SJSA1 (cell line): Measurements from ENCODE around the gene CHRD. TPM values are rescaled to one million over a fixed set of nuclear protein-coding genes. Genes with fewer than 3 reads are reported as not detected.

ENCODE experiments used
- DNase-seq, 2 experiments: peaks; one replicate each; pipeline ENCODE4 v3.0.0-alpha.2; 2015 to 2020; ENCODE audit warnings: low spot score in 2 of 2, low read depth in 1 of 2
- H3K27ac ChIP-seq: fragments of 250-450 bp; sonication (Bioruptor Pico); 2 replicates; pipeline ENCODE4 v1.5.1; 2020; ENCODE audit warnings: mild to moderate bottlenecking, moderate library complexity
- H3K27me3 ChIP-seq: fragments of 250-450 bp; sonication (Bioruptor Pico); replicated peaks from 2 replicates; pipeline ENCODE4 v1.5.1; 2020; ENCODE audit warnings: mild to moderate bottlenecking, moderate library complexity
- H3K36me3 ChIP-seq: fragments of 250-450 bp; sonication (Bioruptor Pico); 2 replicates; pipeline ENCODE4 v1.5.1; 2020; ENCODE audit warnings: mild to moderate bottlenecking
- H3K4me1 ChIP-seq: fragments of 250-450 bp; sonication (Bioruptor Pico); replicated peaks from 2 replicates; pipeline ENCODE4 v1.6.1; 2021; ENCODE audit warnings: mild to moderate bottlenecking
- H3K4me3 ChIP-seq: fragments of 250-450 bp; sonication (Bioruptor Pico); 2 replicates; pipeline ENCODE4 v1.5.1; 2020; ENCODE audit warnings: mild to moderate bottlenecking
- H3K9me3 ChIP-seq: fragments of 250-450 bp; sonication (Bioruptor Pico); replicated peaks from 2 replicates; pipeline ENCODE4 v1.5.1; 2020; ENCODE audit warnings: mild to moderate bottlenecking
- total RNA-seq: library from RNA; depleted of rRNA; stranded (reverse); fragments of >200 nt; shearing (Covaris generic); gene quantifications from 2 replicates; pipeline ENCODE4 v1.2.3, GENCODE V29; 2014

Gene CHRD
- total RNA-seq, 1 experiment from 2014 or later, result 0.26 TPM

- no peak overlapping the region for H3K4me3 ChIP-seq
- DNase-seq, result no peak
- no peaks in the 10 kb centered on the region for H3K4me1 ChIP-seq
- H3K36me3 ChIP-seq, result no peaks in the 10 kb centered on the region
- no peaks in the 10 kb centered on the region for H3K9me3 ChIP-seq
- no peaks in the 10 kb centered on the region for H3K27me3 ChIP-seq
- no peak overlapping the region for H3K27ac ChIP-seq
These were observed 7.4 kb downstream of the CHRD start for GRCh38 chr3:184387174-184387714.

GRCh38 chr3:184388164-184388935, 8.5 kb downstream of the CHRD start:
- no peak overlapping the region for H3K27ac ChIP-seq
- H3K9me3 ChIP-seq, result no peaks in the 10 kb centered on the region
- no peaks in the 10 kb centered on the region for H3K36me3 ChIP-seq
- H3K27me3 ChIP-seq, result no peaks in the 10 kb centered on the region
- H3K4me3 ChIP-seq, result no peak overlapping the region
- no peaks in the 10 kb centered on the region for H3K4me1 ChIP-seq
- DNase-seq, result no peak

GRCh38 chr3:184388936-184389230, 9.0 kb downstream of the CHRD start:
- H3K36me3 ChIP-seq, result no peaks in the 10 kb centered on the region

GRCh38 chr3:184389384-184389783, 9.5 kb downstream of the CHRD start:
- H3K4me1 ChIP-seq, result no peaks in the 10 kb centered on the region
- H3K4me3 ChIP-seq, result no peak overlapping the region
- no peaks in the 10 kb centered on the region for H3K27me3 ChIP-seq
- H3K27ac ChIP-seq, result no peak overlapping the region
- no peaks in the 10 kb centered on the region for H3K36me3 ChIP-seq
- no peaks in the 10 kb centered on the region for H3K9me3 ChIP-seq
- DNase-seq, result no peak

More at GRCh38 chr3:184388936-184389230, 9.0 kb downstream of the CHRD start:
- Histone ChIP-seq H3K27ac (no peak overlapping the region), H3K4me1 (no peaks in the 10 kb centered on the region), H3K4me3 (no peak overlapping the region), H3K9me3 (no peaks in the 10 kb centered on the region), H3K27me3 (no peaks in the 10 kb centered on the region)
- DNase-seq, result no peak

- Histone ChIP-seq H3K9me3 (no peaks in the 10 kb centered on the region), H3K27me3 (no peaks in the 10 kb centered on the region)
- DNase-seq, result no peak
These were observed 10.2 kb downstream of the CHRD start for GRCh38 chr3:184389935-184390528.

GRCh38 chr3:184391266-184391665, 11.4 kb downstream of the CHRD start:
- H3K36me3 ChIP-seq, result no peaks in the 10 kb centered on the region
- no peaks in the 10 kb centered on the region for H3K9me3 ChIP-seq
- H3K4me1 ChIP-seq, result no peaks in the 10 kb centered on the region
- no peaks in the 10 kb centered on the region for H3K27me3 ChIP-seq
- H3K27ac ChIP-seq, result no peak overlapping the region
- DNase-seq, result no peak
- no peak overlapping the region for H3K4me3 ChIP-seq

More at GRCh38 chr3:184389935-184390528, 10.2 kb downstream of the CHRD start:
- Histone ChIP-seq H3K4me1 (no peaks in the 10 kb centered on the region), H3K27ac (no peak overlapping the region), H3K36me3 (no peaks in the 10 kb centered on the region), H3K4me3 (no peak overlapping the region)

GRCh38 chr3:184395320-184395660, 15.4 kb downstream of the CHRD start:
- Histone ChIP-seq H3K27me3 (no peaks in the 10 kb centered on the region), H3K27ac (no peak overlapping the region), H3K4me1 (no peaks in the 10 kb centered on the region; the same call in 1 of the 2 replicates), H3K9me3 (no peaks in the 10 kb centered on the region), H3K4me3 (no peak overlapping the region), H3K36me3 (no peaks in the 10 kb centered on the region)
- no peak for DNase-seq

- Histone ChIP-seq H3K36me3 (no peaks in the 10 kb centered on the region), H3K27ac (no peak overlapping the region), H3K4me3 (no peak overlapping the region), H3K27me3 (no peaks in the 10 kb centered on the region), H3K4me1 (no peaks in the 10 kb centered on the region; the same call in 1 of the 2 replicates), H3K9me3 (no peaks in the 10 kb centered on the region)
- peak; percentile 64 to 77 for DNase-seq
These were observed 19.6 kb downstream of the CHRD start for GRCh38 chr3:184399410-184399809.

- Histone ChIP-seq H3K4me1 (no peaks in the 10 kb centered on the region), H3K27ac (no peak overlapping the region), H3K4me3 (no peak overlapping the region), H3K9me3 (no peaks in the 10 kb centered on the region), H3K27me3 (no peaks in the 10 kb centered on the region), H3K36me3 (no peaks in the 10 kb centered on the region)
- DNase-seq, result no peak
These were observed 25.5 kb downstream of the CHRD start for GRCh38 chr3:184405075-184406030.

- Histone ChIP-seq H3K4me3 (no peak overlapping the region), H3K9me3 (no peaks in the 10 kb centered on the region), H3K4me1 (peaks cover 2% of the 10 kb centered on the region), H3K27ac (no peak overlapping the region), H3K27me3 (no peaks in the 10 kb centered on the region), H3K36me3 (no peaks in the 10 kb centered on the region)
- no peak for DNase-seq
These were observed 29.6 kb downstream of the CHRD start for GRCh38 chr3:184409331-184409926.

GRCh38 chr3:184409946-184410500, 30.2 kb downstream of the CHRD start:
- H3K36me3 ChIP-seq, result no peaks in the 10 kb centered on the region
- H3K4me1 ChIP-seq, result peaks cover 8% of the 10 kb centered on the region
- no peak for DNase-seq
- no peaks in the 10 kb centered on the region for H3K27me3 ChIP-seq
- H3K9me3 ChIP-seq, result no peaks in the 10 kb centered on the region
- H3K4me3 ChIP-seq, result no peak overlapping the region
- H3K27ac ChIP-seq, result no peak overlapping the region

- Histone ChIP-seq H3K36me3 (no peaks in the 10 kb centered on the region), H3K27ac (no peak overlapping the region), H3K4me3 (no peak overlapping the region), H3K9me3 (no peaks in the 10 kb centered on the region), H3K27me3 (no peaks in the 10 kb centered on the region), H3K4me1 (peaks cover 17% of the 10 kb centered on the region)
- no peak for DNase-seq
These were observed 34.8 kb downstream of the CHRD start for GRCh38 chr3:184414418-184415202.

- Histone ChIP-seq H3K4me1 (peaks cover 17% of the 10 kb centered on the region), H3K27ac (no peak overlapping the region), H3K36me3 (no peaks in the 10 kb centered on the region), H3K27me3 (no peaks in the 10 kb centered on the region), H3K4me3 (no peak overlapping the region), H3K9me3 (no peaks in the 10 kb centered on the region)
- peak in 1 of 2 experiments; percentile 42 for DNase-seq
These were observed 35.3 kb downstream of the CHRD start for GRCh38 chr3:184415203-184415490.
